Stimulated activated naive CD8-positive, alpha-beta T cell treated with anti-CD3 and anti-CD28 coated beads, Interleukin-15, amount 100 ng/mL, for 72 hours (primary cell): ENCODE data around the gene ZNF587B.
"Not testable (repeated sequence)": the region's sequence is repeated elsewhere in the genome, so short reads cannot be mapped to it uniquely, and the experiment has no call there.

Experiments
- ATAC-seq: fragments of 150-1000 bp; cut with Tn5 transposase; 2 replicates; pipeline ENCODE4 v1.10.0; 2021; ENCODE audit warnings: mild to moderate bottlenecking, moderate library complexity
- DNase-seq, 2 donors: peaks; one replicate each; pipeline ENCODE4 v3.0.0; 2021 to 2022
- H3K27ac Mint-ChIP-seq, 2 donors: one replicate each; pipeline ENCODE4 v1.8.0; 2022; ENCODE audit warnings: mild to moderate bottlenecking in 2 of 2, mixed read lengths in 2 of 2, moderate library complexity in 2 of 2
- H3K27me3 Mint-ChIP-seq: one replicate; pipeline ENCODE4 v1.8.0; 2022; ENCODE audit warnings: mixed read lengths
- H3K4me1 Mint-ChIP-seq: one replicate; pipeline ENCODE4 v1.8.0; 2022; ENCODE audit warnings: mild to moderate bottlenecking, mixed read lengths
- H3K4me3 Mint-ChIP-seq, 2 donors: one replicate each; pipeline ENCODE4 v1.8.0; 2022; ENCODE audit warnings: mild to moderate bottlenecking in 2 of 2, mixed read lengths in 2 of 2, moderate library complexity in 1 of 2
- H3K9me3 Mint-ChIP-seq, 2 donors: one replicate each; pipeline ENCODE4 v1.8.0; 2022; ENCODE audit warnings: mixed read lengths in 2 of 2

The ZNF587B gene

DNA sequence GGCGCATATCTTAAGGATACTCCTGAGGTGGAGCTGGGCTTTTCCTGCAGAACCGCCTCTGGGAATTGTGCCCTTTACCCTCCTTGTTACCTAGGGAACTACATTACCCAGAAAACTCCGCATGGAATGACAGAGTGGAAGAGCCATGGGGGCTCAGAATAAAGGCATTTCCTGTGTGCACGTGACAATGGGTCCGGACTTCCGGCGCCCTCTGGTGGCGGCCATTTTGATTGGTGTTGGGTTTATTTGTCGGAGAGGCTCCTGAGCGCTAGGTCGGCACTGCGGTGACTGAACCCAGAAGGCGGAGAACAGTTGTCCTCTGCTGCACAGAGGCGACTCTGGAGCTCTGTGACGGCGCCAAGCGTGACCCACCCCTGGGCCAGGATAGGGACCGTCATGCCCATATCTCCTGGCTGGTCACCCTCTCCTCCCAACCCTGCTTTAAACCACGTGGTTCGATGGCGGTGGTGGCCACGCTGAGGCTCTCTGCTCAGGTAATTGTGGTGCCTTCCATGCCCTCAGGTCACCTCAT lies at the start of gene ZNF587B:
ZNF587B (plus strand) TSS at position 229 of the 532 bp plus-strand sequence; CDS start at position 459, 230 bp downstream.
- DNase-seq (no peak), ATAC-seq (no peak)
- Mint-ChIP-seq H3K4me3 (no peak within 1 kb of the TSS), H3K27ac (peak within 1 kb of the TSS in 1 of 2 donors; percentile 27), H3K9me3 (no peaks in the 10 kb centered on the region), H3K4me1 (peaks cover 38% of the 10 kb centered on the region), H3K27me3 (no peaks in the 10 kb centered on the region)

- ATAC-seq: no peak
- Mint-ChIP-seq H3K4me3 (peak overlapping the region in 1 of 2 donors; percentile 26), H3K9me3 (peaks cover 40 to 57% of the 10 kb centered on the region in 2 donors), H3K27ac (peak overlapping the region in 1 of 2 donors; percentile 66), H3K4me1 (peaks cover 11% of the 10 kb centered on the region), H3K27me3 (no peaks in the 10 kb centered on the region)
- no peak for DNase-seq
Observed at GRCh38 chr19:57786286-57786685, 43.8 kb upstream of the ZNF587B start.

GRCh38 chr19:57786906-57787305 lies 43.2 kb upstream of the ZNF587B start:
- no peak for DNase-seq
- ATAC-seq: no peak
- Mint-ChIP-seq H3K4me3 (no peak overlapping the region), H3K27me3 (no peaks in the 10 kb centered on the region), H3K27ac (no peak overlapping the region), H3K4me1 (peaks cover 11% of the 10 kb centered on the region), H3K9me3 (peaks cover 40 to 56% of the 10 kb centered on the region in 2 donors)

GRCh38 chr19:57788114-57788692 lies 41.9 kb upstream of the ZNF587B start:
- peaks cover 40 to 56% of the 10 kb centered on the region in 2 donors for H3K9me3 Mint-ChIP-seq
- DNase-seq (no peak), ATAC-seq (no peak)
- peaks cover 11% of the 10 kb centered on the region for H3K4me1 Mint-ChIP-seq
- no peaks in the 10 kb centered on the region for H3K27me3 Mint-ChIP-seq
- H3K4me3 Mint-ChIP-seq: no peak overlapping the region
- H3K27ac Mint-ChIP-seq: no peak overlapping the region

DNA sequence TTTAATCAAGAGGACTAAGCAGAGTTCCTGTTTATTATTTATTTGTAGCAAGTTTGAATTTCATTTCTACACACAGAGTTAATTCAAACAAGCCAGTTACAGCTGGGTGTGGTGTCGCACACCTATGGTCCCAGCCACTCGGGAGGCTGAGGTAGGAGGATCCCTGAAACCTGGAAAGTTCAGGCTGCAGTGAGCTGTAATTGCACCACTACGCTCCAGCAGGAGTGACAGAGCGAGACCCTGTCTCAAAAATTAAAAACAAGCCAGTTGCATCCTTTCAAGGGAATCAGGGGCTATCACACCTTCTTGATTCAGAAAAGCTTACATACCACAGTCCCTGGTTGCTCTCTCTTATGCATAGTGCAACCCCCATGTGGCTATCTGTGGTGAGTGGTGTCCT lies 40.8 kb upstream of the ZNF587B start:
- no peak for DNase-seq
- Mint-ChIP-seq H3K27me3 (no peaks in the 10 kb centered on the region), H3K9me3 (peaks cover 40 to 56% of the 10 kb centered on the region in 2 donors), H3K4me1 (peaks cover 11% of the 10 kb centered on the region), H3K27ac (no peak overlapping the region), H3K4me3 (no peak overlapping the region)
- no peak for ATAC-seq

- not testable (repeated sequence) for H3K9me3 Mint-ChIP-seq, H3K4me1 Mint-ChIP-seq, ATAC-seq, H3K4me3 Mint-ChIP-seq, H3K27me3 Mint-ChIP-seq, DNase-seq, H3K27ac Mint-ChIP-seq
Observed at GRCh38 chr19:57796580-57796979, 33.5 kb upstream of the ZNF587B start.

- Mint-ChIP-seq H3K9me3 (peaks cover 0 to 1% of the 10 kb centered on the region in 2 donors), H3K4me3 (no peak overlapping the region), H3K27me3 (no peaks in the 10 kb centered on the region), H3K4me1 (peaks cover 27% of the 10 kb centered on the region), H3K27ac (no peak overlapping the region)
- no peak for ATAC-seq
- no peak for DNase-seq
Observed at GRCh38 chr19:57800696-57801095, 29.4 kb upstream of the ZNF587B start.

DNA sequence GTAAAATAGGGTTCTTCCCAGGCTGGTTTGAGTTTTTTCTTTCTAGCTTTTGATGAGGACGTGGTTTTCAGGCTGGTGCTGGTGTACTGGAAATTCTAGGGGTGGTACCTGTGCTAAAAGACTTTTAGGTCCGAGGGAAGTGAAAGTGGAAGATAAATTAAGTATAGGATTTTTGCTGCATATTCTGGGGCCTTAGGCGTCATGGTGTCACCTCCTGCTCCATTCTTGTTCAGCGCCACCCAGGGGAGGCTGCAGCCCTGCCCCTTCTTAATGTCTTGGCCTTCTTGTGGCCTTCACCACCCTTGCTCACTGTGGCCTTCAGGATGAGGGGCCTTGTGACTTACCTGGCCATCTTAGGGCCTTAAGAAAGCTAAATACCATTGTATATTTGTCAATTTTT lies 27.8 kb upstream of the ZNF587B start:
- no peak for DNase-seq
- Mint-ChIP-seq H3K9me3 (no peaks in the 10 kb centered on the region), H3K4me1 (peaks cover 27% of the 10 kb centered on the region), H3K27me3 (no peaks in the 10 kb centered on the region), H3K4me3 (no peak overlapping the region), H3K27ac (no peak overlapping the region)
- no peak for ATAC-seq

DNA sequence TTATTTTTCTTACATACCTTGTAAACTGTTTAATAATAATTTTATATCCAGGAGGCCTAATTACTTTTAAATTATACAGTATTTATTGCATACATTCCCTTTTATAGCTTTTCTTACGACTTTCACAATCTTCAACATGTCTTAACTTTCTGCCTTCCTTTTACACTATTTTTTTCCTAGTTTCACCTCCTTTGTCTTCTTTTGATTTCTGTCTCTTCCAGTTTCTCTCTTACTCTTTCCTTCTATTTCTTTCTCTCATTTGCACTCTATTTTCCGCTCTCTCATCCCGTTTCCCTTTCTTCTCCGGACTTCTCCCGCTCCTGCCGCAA lies 26.9 kb upstream of the ZNF587B start:
- no peak for ATAC-seq
- Mint-ChIP-seq H3K4me3 (peak overlapping the region; percentile 84 to 92), H3K27me3 (no peaks in the 10 kb centered on the region), H3K27ac (peak overlapping the region; percentile 80 to 82), H3K9me3 (no peaks in the 10 kb centered on the region), H3K4me1 (peaks cover 27% of the 10 kb centered on the region)
- no peak for DNase-seq

- Mint-ChIP-seq H3K4me3 (peak overlapping the region; percentile 84 to 92), H3K27me3 (no peaks in the 10 kb centered on the region), H3K4me1 (peaks cover 27% of the 10 kb centered on the region), H3K27ac (peak overlapping the region; percentile 82), H3K9me3 (no peaks in the 10 kb centered on the region)
- DNase-seq (no peak), ATAC-seq (no peak)
Observed at GRCh38 chr19:57803594-57804325, 26.3 kb upstream of the ZNF587B start.

- DNase-seq (no peak), ATAC-seq (no peak)
Observed at GRCh38 chr19:57807541-57807940, 22.6 kb upstream of the ZNF587B start.

DNA sequence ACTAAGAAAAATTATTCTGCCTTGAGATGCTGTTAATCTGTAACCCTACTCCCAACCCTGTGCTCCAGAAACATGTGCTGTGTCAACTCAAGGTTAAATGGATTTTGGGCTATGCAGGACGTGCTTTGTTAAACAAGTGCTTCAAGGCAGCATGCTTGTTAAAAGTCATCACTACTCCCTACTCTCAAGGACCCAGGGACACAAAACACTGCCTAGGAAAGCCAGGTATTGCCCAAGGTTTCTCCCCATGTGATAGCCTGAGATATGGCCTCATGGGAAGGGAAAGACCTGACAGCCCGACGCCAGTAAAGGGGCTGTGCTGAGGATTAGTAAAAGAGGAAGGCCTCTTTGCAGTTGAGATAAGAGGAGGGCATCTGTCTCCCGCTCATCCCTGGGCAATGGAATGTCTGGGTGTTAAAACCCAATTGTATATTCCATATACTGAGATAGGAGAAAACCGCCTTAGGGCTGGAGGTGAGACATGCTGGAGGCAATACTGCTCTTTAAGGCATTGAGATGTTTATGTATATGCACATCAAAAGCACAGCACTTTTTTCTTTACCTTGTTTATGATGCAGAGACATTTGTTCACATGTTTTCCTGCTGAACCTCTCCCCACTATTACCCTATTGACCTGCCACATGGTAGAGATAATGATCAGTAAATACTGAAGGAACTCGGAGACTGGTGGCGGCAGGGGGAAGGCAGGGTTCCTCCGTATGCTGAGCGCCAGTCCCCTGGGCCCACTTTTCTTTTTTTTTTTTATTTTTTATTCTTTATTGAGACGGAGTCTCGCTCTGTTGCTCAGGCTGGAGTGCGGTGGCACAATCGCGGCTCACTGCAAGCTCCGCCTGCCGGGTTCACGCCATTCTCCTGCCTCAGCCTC lies 19.4 kb upstream of the ZNF587B start:
- not testable (repeated sequence) for DNase-seq, ATAC-seq, H3K27me3 Mint-ChIP-seq, H3K9me3 Mint-ChIP-seq, H3K4me3 Mint-ChIP-seq, H3K27ac Mint-ChIP-seq
- peaks cover 46% of the 10 kb centered on the region for H3K4me1 Mint-ChIP-seq

More at GRCh38 chr19:57807541-57807940, 22.6 kb upstream of the ZNF587B start:
- Mint-ChIP-seq H3K9me3 (no peaks in the 10 kb centered on the region), H3K27ac (no peak overlapping the region), H3K4me3 (no peak overlapping the region), H3K4me1 (peaks cover 37% of the 10 kb centered on the region), H3K27me3 (no peaks in the 10 kb centered on the region)

DNA sequence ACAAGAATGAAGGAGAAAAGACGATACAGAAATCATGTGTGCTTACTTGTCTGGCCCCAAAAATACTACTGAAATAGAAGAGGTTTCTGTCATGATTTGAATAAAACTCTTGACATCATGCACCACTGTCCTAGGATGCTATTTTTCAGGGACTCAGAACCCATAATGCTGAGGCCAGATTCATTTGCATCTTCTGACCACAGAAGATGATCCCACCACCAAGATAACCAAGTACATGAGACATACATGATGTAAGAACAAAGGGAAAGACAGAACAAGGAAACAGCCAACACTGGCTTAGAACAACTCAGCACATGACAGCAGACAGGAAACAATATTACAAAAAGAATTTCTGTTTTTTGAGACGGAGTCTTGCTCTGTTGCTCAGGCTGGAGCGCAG lies 17.9 kb upstream of the ZNF587B start:
- Mint-ChIP-seq H3K4me3 (peak overlapping the region; percentile 16 to 65), H3K9me3 (no peaks in the 10 kb centered on the region), H3K4me1 (peaks cover 52% of the 10 kb centered on the region), H3K27me3 (no peaks in the 10 kb centered on the region), H3K27ac (peak overlapping the region; percentile 29 to 44)
- ATAC-seq: peak; percentile 69
- DNase-seq: peak in 1 of 2 donors; percentile 24

DNA sequence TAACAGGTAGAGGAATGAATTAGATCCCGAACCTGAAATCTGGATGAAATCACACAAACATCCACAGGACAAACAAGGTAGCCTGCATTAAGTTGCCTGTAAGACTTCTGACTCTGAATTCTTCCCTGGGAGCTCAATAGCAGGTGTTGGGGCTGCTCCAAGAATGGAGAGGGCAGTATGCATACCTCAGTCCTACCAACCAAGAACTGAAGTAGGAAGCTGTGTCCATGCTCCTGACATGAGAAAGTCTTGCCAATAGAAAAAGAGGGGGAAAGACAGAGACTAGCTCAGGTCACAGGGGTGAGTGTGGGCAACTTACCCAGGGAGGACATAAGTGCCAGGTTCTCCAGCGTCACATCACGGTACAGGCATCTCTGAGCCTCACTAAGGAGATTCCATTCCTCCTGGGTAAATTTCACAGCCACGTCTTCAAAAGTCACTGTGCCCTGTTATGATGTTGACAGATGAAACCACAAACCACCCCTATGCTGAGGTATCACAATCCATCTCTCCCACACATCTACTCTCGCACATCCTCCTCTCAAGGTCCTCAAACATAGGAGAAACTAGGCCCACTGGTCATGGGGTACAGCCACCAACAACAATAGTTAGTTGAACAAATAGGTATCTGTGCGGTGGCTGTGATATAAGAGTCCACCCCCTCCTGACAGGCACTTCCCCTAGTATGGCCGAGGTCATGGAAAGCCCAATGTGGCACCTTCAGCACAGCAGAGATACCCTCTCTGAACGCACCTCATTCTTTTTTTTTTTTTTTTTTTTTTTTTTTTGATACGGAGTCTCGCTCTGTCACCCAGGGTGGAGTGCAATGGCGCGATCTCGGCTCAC lies 16.9 kb upstream of the ZNF587B start:
- H3K4me1 Mint-ChIP-seq: peaks cover 54% of the 10 kb centered on the region
- ATAC-seq: peak; percentile 39
- not testable (repeated sequence) for H3K9me3 Mint-ChIP-seq, H3K27me3 Mint-ChIP-seq, DNase-seq
- H3K27ac Mint-ChIP-seq: peak overlapping the region in 1 of 2 donors; percentile 29
- H3K4me3 Mint-ChIP-seq: peak overlapping the region; percentile 92 to 96
